HG02840 (cell line): ENCODE results near the gene TCF23.
"Not testable (repeated sequence)": the region's sequence is repeated elsewhere in the genome, so short reads cannot be mapped to it uniquely, and the experiment has no call there.

Experiments used
- ATAC-seq: cut with Tn5 transposase; IDR thresholded peaks from one replicate; pipeline ENCODE4 v1.9.1; 2021; ENCODE audit warnings: mild to moderate bottlenecking, moderate library complexity, moderate number of reproducible peaks; ENCODE audit not compliant: unreplicated experiment, low FRiP score

Gene TCF23

GRCh38 chr2:27152102-27152795, 3.4 kb downstream of the TCF23 start:
- no peak for ATAC-seq

- ATAC-seq = no peak
Observed at GRCh38 chr2:27152796-27153464, 4.1 kb downstream of the TCF23 start.

- no peak for ATAC-seq
Observed at GRCh38 chr2:27154488-27154887, 5.7 kb downstream of the TCF23 start.

GRCh38 chr2:27155069-27155520, 6.3 kb downstream of the TCF23 start:
- no peak for ATAC-seq

- ATAC-seq = no peak
Observed at GRCh38 chr2:27158468-27158867, 9.7 kb downstream of the TCF23 start.

GRCh38 chr2:27159271-27159670, 10.5 kb downstream of the TCF23 start:
- ATAC-seq = no peak

- ATAC-seq = no peak
Observed at GRCh38 chr2:27160191-27160590, 11.4 kb downstream of the TCF23 start.

- ATAC-seq = no peak
Observed at GRCh38 chr2:27162151-27163121, 13.6 kb downstream of the TCF23 start.

- ATAC-seq = no peak
Observed at GRCh38 chr2:27164960-27165763, 16.4 kb downstream of the TCF23 start.

GRCh38 chr2:27170581-27171337, 22.0 kb downstream of the TCF23 start:
- no peak for ATAC-seq

GRCh38 chr2:27171351-27171848, 22.6 kb downstream of the TCF23 start:
- no peak for ATAC-seq

GRCh38 chr2:27174638-27175037, 25.8 kb downstream of the TCF23 start:
- ATAC-seq = no peak

- ATAC-seq = no peak
Observed at GRCh38 chr2:27175330-27175729, 26.5 kb downstream of the TCF23 start.

GRCh38 chr2:27175781-27176180, 27.0 kb downstream of the TCF23 start:
- not testable (repeated sequence) for ATAC-seq

GRCh38 chr2:27177441-27178351, 28.9 kb downstream of the TCF23 start:
- no peak for ATAC-seq

- ATAC-seq = no peak
Observed at GRCh38 chr2:27178469-27178868, 29.7 kb downstream of the TCF23 start.

- no peak for ATAC-seq
Observed at GRCh38 chr2:27179344-27180000, 30.7 kb downstream of the TCF23 start.

GRCh38 chr2:27182346-27182745, 33.5 kb downstream of the TCF23 start:
- ATAC-seq = no peak
